K562 (cell line): Measurements from ENCODE around the gene AJUBA. TPM values are rescaled to one million over a fixed set of nuclear protein-coding genes. Genes with fewer than 3 reads are reported as not detected.
"Not testable (repeated sequence)": the region's sequence is repeated elsewhere in the genome, so short reads cannot be mapped to it uniquely, and the experiment has no call there.

Experiments
- BACH1 ChIP-seq: fragments of 200-800 bp; sonication (Bioruptor generic); IDR thresholded peaks from 2 replicates; pipeline ENCODE4 v1.6.1; 2016; ENCODE audit warnings: missing genetic modification characterization, missing compliant biosample characterization
- CBFA2T2 ChIP-seq: fragments of 450-650 bp; conservative IDR thresholded peaks from 2 replicates; pipeline ENCODE4 v1.6.1; 2017; ENCODE audit warnings: mild to moderate bottlenecking
- CBFA2T3 ChIP-seq: fragments of 450-650 bp; IDR thresholded peaks from 2 replicates; pipeline ENCODE4 v1.6.1; 2017
- CEBPB ChIP-seq: fragments of 450-650 bp; IDR thresholded peaks from 2 replicates; pipeline ENCODE4 v1.6.1; 2016; ENCODE audit warnings: missing genetic modification characterization, missing compliant biosample characterization
- CREM ChIP-seq: IDR thresholded peaks from 2 replicates; pipeline ENCODE4 v1.6.1; 2014; ENCODE audit warnings: antibody characterized with exemption, low read depth
- DPF2 ChIP-seq: fragments of 450-650 bp; IDR thresholded peaks from 2 replicates; pipeline ENCODE4 v1.6.1; 2016
- KDM1A ChIP-seq, 2 experiments: fragments of 450-650 bp; IDR thresholded peaks; 2 replicates each; pipeline ENCODE4 v1.6.1; 2016; ENCODE audit warnings: mild to moderate bottlenecking in 2 of 2
- NBN ChIP-seq: fragments of 450-650 bp; IDR thresholded peaks from 2 replicates; pipeline ENCODE4 v1.6.1; 2016; ENCODE audit warnings: low read depth, mild to moderate bottlenecking
- NFE2 ChIP-seq: IDR thresholded peaks from 2 replicates; pipeline ENCODE4 v1.6.1; 2014; ENCODE audit warnings: antibody characterized with exemption, low read depth
- NRF1 ChIP-seq, 2 experiments: fragments of 450-650 bp; IDR thresholded peaks in 1 of 2; conservative IDR thresholded peaks in 1 of 2; 2 replicates each; pipeline ENCODE4 v1.6.1; 2014; ENCODE audit warnings: mild to moderate bottlenecking in 2 of 2
- TRIM24 ChIP-seq, 2 experiments: fragments of 450-650 bp; IDR thresholded peaks; 2 replicates each; pipeline ENCODE4 v1.6.1; 2016
- ZBTB33 ChIP-seq: sonication (generic); formaldehyde crosslinking; IDR thresholded peaks from 2 replicates; pipeline ENCODE4 v1.8.1; 2023; ENCODE audit warnings: mild to moderate bottlenecking, missing genetic modification reagents
- ZEB2 ChIP-seq: fragments of 450-650 bp; IDR thresholded peaks from 2 replicates; pipeline ENCODE4 v1.6.1; 2016
- ZNF384 ChIP-seq: IDR thresholded peaks from 2 replicates; pipeline ENCODE4 v1.6.1; 2012; ENCODE audit warnings: low read depth, low read length, improper control_type of control experiment
- polyA plus RNA-seq, 8 experiments: library from polyadenylated mRNA; depleted of rRNA in 4 of 8; stranded (reverse) in 5 of 8; unstranded in 3 of 8; fragments of >200 nt; fragmentation: Nextera tagmentation in 2 of 8; fragmentation: Illumina TruSeq in 1 of 8; extraction: Ambion mirVana in 2 of 8; extraction: Trizol in 1 of 8; gene quantifications; 2 replicates each; pipeline versions ENCODE4 v1.2.1 to v1.2.3, GENCODE V29; 2011 to 2014; ENCODE audit warnings: inconsistent platforms in 1 of 8, missing spikeins in 1 of 8
- total RNA-seq, 7 experiments: library from RNA; depleted of rRNA in 6 of 7; stranded (reverse); fragments of >200 nt in 6 of 7; fragmentation: Illumina TruSeq in 2 of 7; extraction: Trizol in 2 of 7; gene quantifications; 2 replicates each; pipeline versions ENCODE4 v1.2.1 to v1.2.3, GENCODE V29; 2011 to 2021; ENCODE audit warnings: low replicate concordance in 1 of 7
- TF ChIP-seq, protein P1 (sequence below), 2 experiments: fragments of 450-650 bp in 1 of 2; sonication (generic) in 1 of 2; formaldehyde crosslinking in 1 of 2; IDR thresholded peaks in 1 of 2; conservative IDR thresholded peaks in 1 of 2; 2 replicates each; pipeline versions ENCODE4 v1.6.1 to v1.8.1; 2016 to 2023; ENCODE audit warnings: mild to moderate bottlenecking in 2 of 2, moderate library complexity in 2 of 2, inconsistent platforms in 1 of 2, missing genetic modification reagents in 1 of 2

AJUBA gene
- total and polyA plus RNA-seq, 9 of the 15 experiments (the other 6 are each of a cell fraction or from before 2014, with no cell fraction given) = 0.73 to 4.7 (median 2.8) TPM

GRCh38 chr14:22951795-22952194 is 30.6 kb downstream of the AJUBA start (continued):
- peak in 1 of 2 experiments; percentile 24; a peak in 2 of 4 replicates for TF ChIP-seq NRF1 (conservative IDR thresholded peaks at IDR 0.05 in 1 of 2, IDR thresholded peaks at IDR 0.05 in 1 of 2)
- 0 out of 2 replicates have a peak, but pooled peaks have one; percentile 40 for TF ChIP-seq NBN
- peak; percentile 55; the same call in 1 of the 2 replicates for TF ChIP-seq CREM
- TF ChIP-seq ZNF384 = 0 out of 2 replicates have a peak, but pooled peaks have one; percentile 29
- TF ChIP-seq NFE2 = peak; percentile 72
- TF ChIP-seq ZEB2 = peak; percentile 46; the same call in 1 of the 2 replicates
- peak; percentile 46; the same call in 1 of the 2 replicates for TF ChIP-seq BACH1 (tag)
- TF ChIP-seq ZBTB33 (CRISPR knock-in tag) = 0 out of 2 replicates have a peak, but pooled peaks have one; percentile 27
- TF ChIP-seq TRIM24 (IDR thresholded peaks at IDR 0.05) = peak; percentile 40 to 44; a peak in 2 of 4 replicates
- peak; percentile 99 for TF ChIP-seq CEBPB (tag)
- peak; percentile 82 for TF ChIP-seq DPF2
- peak; percentile 57 for TF ChIP-seq CBFA2T3
- TF ChIP-seq KDM1A (IDR thresholded peaks at IDR 0.05) = peak; percentile 84 to 88
- TF ChIP-seq, protein P1, sequence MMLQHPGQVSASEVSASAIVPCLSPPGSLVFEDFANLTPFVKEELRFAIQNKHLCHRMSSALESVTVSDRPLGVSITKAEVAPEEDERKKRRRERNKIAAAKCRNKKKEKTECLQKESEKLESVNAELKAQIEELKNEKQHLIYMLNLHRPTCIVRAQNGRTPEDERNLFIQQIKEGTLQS (IDR thresholded peaks at IDR 0.05) = peak; percentile 60
- TF ChIP-seq, protein P1 (CRISPR knock-in tag; conservative IDR thresholded peaks at IDR 0.05) = not testable (repeated sequence)
- TF ChIP-seq CBFA2T2 = 0 out of 2 replicates have a peak, but pooled peaks have one; percentile 22
